Activated T-helper 9 cell treated with anti-CD3 and anti-CD28 coated beads, Interleukin-2, amount 50 U/mL, for 16 hours (primary cell): ENCODE results near the gene SLC18A3.

ENCODE experiments used
- DNase-seq: peaks from one replicate; pipeline ENCODE4 v3.0.0-alpha.2; 2020; ENCODE audit warnings: low read depth

Gene SLC18A3

GRCh38 chr10:49611816-49612512, 1.9 kb downstream of the SLC18A3 start:
- DNase-seq, result no peak

DNA sequence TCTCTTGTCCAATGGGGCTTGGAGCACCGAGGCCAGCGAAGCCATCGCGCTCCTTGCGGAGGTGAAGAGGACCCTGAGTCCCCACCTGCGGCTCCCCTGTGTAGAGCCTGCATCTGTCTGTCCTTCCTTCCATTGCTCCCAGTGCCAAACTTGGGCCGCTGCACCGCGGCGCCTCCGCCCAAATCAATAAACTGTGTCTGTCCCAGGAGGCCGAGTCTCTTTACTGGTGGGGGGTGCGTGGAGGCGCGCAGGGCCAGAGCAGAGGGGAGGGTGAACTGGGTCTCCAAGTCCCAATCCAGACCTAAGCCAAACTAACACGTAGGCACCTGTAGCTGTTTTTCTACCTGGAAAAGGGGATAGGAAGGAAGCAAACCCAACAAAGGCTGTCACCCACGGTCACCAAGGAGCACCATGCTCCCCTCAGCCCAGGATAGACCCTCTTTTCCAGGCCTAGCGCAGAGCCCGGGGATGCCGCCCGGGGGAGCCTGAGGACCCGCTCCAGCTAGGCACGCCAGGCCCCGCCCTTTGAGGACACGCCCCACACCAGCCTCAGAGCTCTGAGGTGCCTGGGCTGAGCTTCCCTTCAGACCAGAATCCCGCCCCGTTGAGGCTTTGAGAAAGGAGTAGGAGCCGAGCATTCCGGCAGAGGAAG, 2.5 kb downstream of the SLC18A3 start:
- no peak for DNase-seq

GRCh38 chr10:49613165-49613881, 3.2 kb downstream of the SLC18A3 start:
- DNase-seq, result no peak

GRCh38 chr10:49613882-49614241, 3.8 kb downstream of the SLC18A3 start, which contains the start of gene CHAT:
CHAT (plus strand) TSS chr10:49614037; CDS start chr10:49614190, 153 bp downstream.
- no peak for DNase-seq

DNA sequence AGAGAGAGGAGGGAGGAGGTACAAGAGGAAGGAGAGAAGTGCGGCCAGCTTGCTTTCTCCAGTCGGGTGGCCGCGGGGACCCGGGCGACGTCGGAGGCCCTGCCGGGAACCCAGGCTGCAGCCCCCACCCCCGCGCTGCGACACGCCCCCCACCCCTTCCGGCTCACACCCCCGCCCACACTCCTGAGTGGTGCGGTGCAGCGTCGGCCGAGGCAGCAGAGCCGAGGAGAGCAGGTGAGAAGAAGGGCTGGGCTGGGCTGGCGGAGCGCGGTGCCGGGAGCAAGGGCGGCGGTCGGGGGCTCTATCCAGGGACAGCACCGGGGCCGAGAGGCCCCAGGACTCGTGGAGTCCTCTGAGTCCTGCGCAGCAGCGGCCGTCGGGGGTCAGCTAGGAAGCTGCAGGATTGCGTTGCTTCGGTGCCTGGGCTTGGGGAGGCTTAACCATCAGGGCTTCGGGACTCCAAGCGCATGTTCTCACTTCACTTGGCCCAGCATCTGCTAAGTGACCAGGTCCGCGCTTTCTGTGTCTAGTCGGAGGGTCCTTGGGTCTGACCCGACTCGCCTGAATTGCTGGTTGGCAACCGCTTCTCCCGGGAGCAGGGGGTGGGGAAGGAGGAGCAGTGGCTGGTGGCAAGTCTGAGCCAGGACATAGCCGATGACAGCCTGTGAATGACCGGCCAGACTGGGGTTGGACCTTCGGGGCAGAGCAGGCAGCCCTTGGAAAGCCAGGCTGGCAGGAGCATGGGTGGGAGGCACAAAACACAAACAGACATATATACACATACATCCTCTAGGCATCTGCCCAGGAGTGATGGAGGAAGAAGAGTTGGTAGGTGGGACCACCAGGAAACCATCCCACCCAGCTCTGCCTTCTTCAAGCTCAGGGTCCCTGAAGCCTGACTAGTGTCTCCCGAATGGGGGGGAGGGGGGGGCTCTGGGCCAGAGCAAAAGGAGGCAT, 4.4 kb downstream of the SLC18A3 start:
- DNase-seq, result no peak

GRCh38 chr10:49615213-49615612, 5.1 kb downstream of the SLC18A3 start:
- no peak for DNase-seq

DNA sequence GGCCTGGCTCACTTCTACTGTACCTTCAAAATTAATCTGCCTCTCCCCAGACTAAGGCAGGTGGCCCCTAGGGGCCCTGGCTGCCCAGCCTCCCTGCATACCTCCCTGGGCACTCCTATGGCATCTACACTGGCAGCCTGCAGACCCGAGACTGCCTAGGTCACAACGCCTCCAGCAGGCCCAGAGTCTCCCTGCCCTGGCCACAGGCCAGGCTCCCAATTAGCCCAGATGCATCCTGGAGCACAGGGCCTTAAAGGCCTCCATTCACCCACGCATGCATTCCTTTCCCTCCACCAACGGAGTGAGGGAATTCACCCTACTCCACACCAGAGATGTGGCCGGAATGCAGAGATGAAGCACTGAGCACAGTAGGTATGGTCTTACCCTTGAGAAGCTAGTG, 5.6 kb downstream of the SLC18A3 start:
- DNase-seq, result no peak

GRCh38 chr10:49616421-49617101, 6.5 kb downstream of the SLC18A3 start:
- DNase-seq, result no peak

- no peak for DNase-seq
Observed at GRCh38 chr10:49617121-49618020, 7.3 kb downstream of the SLC18A3 start.

- DNase-seq, result no peak
Observed at GRCh38 chr10:49618821-49619220, 8.7 kb downstream of the SLC18A3 start.

- no peak for DNase-seq
Observed at GRCh38 chr10:49619613-49620012, 9.5 kb downstream of the SLC18A3 start.

DNA sequence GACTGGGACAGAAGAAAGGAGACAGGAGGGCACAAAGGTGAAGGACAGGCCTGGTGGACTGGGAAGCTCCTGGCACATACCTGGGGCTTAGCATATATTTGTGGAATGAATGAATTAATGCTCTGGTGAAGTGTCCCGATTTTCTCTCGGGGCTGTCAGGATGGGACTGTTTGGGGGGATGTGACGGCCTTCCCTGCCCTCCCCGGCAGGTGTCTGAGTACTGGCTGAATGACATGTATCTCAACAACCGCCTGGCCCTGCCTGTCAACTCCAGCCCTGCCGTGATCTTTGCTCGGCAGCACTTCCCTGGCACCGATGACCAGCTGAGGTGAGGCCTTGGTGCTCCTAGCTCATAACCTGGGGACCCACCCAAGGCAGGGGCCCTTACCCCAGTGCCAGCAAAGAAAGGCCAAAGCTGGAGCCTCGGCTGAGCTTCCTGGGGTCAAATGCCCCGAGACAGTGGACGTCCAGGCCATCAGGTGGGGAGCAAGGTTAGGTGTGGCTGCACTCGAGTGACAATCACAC, 10.2 kb downstream of the SLC18A3 start:
- no peak for DNase-seq

GRCh38 chr10:49620841-49621378, 10.8 kb downstream of the SLC18A3 start:
- no peak for DNase-seq

DNA sequence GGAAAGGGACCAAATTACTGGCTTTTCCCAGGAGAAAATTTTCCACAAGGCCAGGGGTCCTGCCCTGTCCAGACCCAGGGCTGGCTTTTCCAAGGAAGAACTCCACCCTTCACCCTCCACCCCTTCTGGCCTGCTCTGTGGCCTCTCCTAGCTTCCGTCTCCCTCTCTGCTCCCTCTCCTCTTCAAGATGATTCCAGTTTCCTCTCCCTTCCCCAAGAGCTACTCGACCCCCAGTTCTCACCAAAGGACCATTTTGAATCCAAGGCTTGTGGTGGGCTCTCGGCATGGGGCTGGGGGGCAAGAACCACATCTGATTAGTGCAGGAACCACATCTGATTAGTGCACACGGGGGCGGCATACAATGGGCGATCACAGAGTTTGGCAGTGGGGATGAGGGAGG, 11.5 kb downstream of the SLC18A3 start:
- no peak for DNase-seq

DNA sequence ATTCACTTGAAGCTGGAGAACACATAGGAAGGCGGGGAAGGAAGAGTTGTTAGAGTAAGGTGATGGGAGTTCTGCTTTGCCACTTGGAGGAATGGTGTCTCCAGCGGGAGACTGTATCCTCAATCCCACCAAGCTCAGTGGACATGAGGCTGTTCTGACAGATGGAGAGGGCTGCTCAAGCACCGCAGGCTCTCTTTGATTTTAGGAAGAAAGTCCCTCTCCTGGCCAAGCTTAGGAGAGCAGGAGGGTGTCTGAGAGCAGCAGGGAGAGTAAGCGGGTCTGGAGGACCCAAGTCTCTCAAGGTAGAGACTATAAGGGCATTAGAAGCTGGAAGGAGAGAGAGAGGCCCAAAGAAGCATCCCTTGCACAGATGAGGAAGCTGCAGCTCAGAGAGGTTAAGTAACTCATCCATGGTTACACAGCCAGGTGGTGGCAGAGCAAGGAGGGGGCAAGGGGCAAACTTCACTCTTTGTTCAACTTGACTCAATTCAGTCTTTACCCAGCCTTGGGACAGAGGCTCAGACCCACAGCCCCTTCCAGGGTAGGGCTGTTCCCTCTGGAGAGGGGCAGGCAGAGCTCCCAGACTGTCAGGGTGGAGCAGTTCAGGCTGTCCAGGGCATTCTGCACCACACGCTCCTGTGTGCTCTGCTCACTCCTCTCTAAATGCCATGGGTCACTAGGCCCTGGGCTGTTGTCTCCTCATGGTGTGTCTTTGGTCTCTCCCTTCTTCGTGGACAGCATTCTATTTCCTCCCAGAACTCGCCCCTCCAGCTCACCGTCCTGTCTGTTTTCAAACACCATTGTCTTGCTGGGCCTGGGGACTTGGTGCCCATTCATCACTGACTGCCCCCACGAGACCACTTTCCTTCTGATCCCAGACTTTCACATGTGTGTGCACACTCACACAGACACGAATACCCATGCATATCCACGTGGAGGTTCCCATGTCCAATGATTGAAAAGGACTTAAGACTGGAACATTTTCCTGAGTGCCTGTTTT, 12.6 kb downstream of the SLC18A3 start:
- no peak for DNase-seq

DNA sequence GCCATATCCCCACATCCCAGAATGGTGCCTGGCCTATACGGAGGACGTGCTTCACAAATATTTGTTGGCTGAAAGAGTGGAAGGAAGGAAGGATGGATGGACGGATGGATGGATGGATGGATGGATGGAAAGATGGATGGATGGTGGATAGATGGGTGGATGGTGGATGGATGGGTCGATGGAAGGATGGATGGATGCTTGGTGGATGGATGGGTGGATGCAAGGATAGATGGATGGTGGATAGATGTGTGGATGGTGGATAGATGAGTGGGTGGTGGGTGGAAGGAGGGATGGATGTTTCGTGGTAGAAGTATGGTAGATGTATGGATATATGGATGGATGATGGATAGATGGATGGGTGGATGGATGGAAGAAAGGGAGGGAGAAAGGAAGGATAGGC, 14.5 kb downstream of the SLC18A3 start:
- no peak for DNase-seq

DNA sequence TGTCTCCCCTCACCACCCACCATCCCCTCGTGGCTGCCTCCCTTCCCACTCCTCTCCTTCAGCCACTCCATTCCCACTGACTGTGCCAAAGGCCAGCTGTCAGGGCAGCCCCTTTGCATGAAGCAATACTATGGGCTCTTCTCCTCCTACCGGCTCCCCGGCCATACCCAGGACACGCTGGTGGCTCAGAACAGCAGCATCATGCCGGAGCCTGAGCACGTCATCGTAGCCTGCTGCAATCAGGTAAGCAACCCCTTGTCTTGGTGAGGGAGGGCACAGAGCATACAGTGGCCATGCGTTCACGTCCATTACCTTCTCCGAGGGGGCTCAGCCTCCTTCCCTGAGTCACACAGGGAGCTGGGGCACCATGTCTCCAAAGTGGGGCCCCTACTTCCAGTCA, 15.3 kb downstream of the SLC18A3 start:
- DNase-seq, result no peak

- DNase-seq, result no peak
Observed at GRCh38 chr10:49627038-49627437, 16.9 kb downstream of the SLC18A3 start.
